Neutrophil (primary cell): ENCODE results near the gene TREML2.
"Not testable (repeated sequence)": the region's sequence is repeated elsewhere in the genome, so short reads cannot be mapped to it uniquely, and the experiment has no call there.

Experiments used
- H3K27ac ChIP-seq: fragments of 200-600 bp; sonication (generic); 2 replicates; pipeline ENCODE4 v1.5.1; 2016; ENCODE audit warnings: mild to moderate bottlenecking, moderate library complexity
- H3K27me3 ChIP-seq: fragments of 200-600 bp; sonication (generic); 2 replicates; pipeline ENCODE4 v1.6.0; 2016; ENCODE audit warnings: mild to moderate bottlenecking
- H3K36me3 ChIP-seq: fragments of 200-600 bp; sonication (generic); 2 replicates; pipeline ENCODE4 v1.5.1; 2017
- H3K4me1 ChIP-seq, 2 experiments: fragments of 200-600 bp in 1 of 2; sonication (generic) in 1 of 2; 1 replicate in 1 of 2; 2 replicates in 1 of 2; pipeline versions ENCODE4 v1.5.1 to v1.6.1; 2013 to 2016; ENCODE audit warnings: low read depth in 1 of 2, low read length in 1 of 2, mild to moderate bottlenecking in 1 of 2, moderate library complexity in 1 of 2; ENCODE audit not compliant: control insufficient read depth in 1 of 2, insufficient read depth in 1 of 2
- H3K4me3 ChIP-seq, 2 experiments: fragments of 200-600 bp in 1 of 2; sonication (generic) in 1 of 2; 1 replicate in 1 of 2; 2 replicates in 1 of 2; pipeline ENCODE4 v1.5.1; 2013 to 2016; ENCODE audit warnings: low read depth in 1 of 2, low read length in 1 of 2, mild to moderate bottlenecking in 1 of 2, moderate library complexity in 1 of 2
- H3K9me3 ChIP-seq: fragments of 200-600 bp; sonication (generic); 2 replicates; pipeline ENCODE4 v1.5.1; 2016
- CTCF ChIP-seq: fragments of 200-600 bp; sonication (generic); IDR thresholded peaks from 2 replicates; pipeline ENCODE4 v1.5.1; 2016; ENCODE audit warnings: antibody characterized with exemption

The TREML2 gene

GRCh38 chr6:41193884-41194283, 7.1 kb downstream of the TREML2 start:
- Histone ChIP-seq H3K27me3 (no peaks in the 10 kb centered on the region), H3K4me1 (peaks cover 52 to 63% of the 10 kb centered on the region in 2 experiments), H3K27ac (peak overlapping the region; percentile 99), H3K36me3 (peaks cover 84% of the 10 kb centered on the region), H3K9me3 (no peaks in the 10 kb centered on the region), H3K4me3 (no peak overlapping the region)
- no peak for TF ChIP-seq CTCF

DNA sequence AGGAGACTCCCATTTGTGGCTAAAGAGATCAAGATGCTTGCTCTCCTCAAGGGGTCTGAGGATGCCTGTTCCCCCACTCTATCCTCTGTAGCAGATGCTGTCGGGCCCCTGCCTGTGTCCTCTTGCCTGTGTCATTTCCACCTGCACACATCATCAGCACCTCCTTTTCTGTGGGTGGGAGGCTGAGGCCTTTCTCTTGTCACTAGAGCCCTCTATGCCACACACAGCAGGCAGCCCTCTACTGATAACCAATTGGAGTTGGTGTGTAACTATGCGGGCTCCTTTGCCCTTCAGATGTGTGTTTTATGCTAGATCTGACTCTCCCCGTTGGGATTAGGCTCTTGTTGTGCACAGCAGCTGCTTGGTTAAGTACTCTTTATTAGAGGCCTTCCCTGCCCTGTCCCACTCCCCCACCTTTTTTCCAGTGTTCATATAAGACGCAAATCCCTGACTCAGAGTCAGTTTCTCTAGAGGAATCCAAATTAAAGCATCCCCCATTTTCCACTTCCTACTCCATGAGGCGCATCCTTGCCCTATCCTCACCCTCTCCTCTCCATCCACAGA, 7.7 kb downstream of the TREML2 start:
- Histone ChIP-seq H3K27me3 (no peaks in the 10 kb centered on the region), H3K4me1 (peaks cover 52 to 63% of the 10 kb centered on the region in 2 experiments), H3K27ac (peak overlapping the region; percentile 99), H3K9me3 (no peaks in the 10 kb centered on the region), H3K4me3 (no peak overlapping the region), H3K36me3 (peaks cover 81% of the 10 kb centered on the region)
- TF ChIP-seq CTCF: no peak

DNA sequence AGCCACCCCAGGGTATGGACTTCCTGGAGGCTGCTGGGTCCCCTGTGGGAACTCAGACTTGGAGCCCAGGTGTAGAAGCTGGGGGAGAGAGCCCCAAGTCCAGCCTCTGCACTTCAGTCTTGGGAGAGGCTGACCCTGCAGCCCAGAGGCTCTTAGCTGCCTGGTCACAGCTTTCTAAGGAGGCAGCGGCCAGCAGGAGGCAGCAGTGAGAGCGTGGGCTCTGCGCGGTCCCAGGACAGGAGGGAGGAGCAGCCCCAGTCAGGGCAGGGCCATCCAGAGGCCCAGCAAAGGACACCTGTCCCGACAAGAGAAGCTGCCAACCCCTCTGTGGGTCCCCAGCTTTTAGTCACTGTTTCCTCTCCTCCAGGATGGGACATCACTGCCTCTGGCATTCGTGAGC, 9.4 kb downstream of the TREML2 start:
- Histone ChIP-seq H3K27me3 (no peaks in the 10 kb centered on the region), H3K4me1 (peaks cover 48 to 56% of the 10 kb centered on the region in 2 experiments), H3K4me3 (peak overlapping the region in 1 of 2 experiments; percentile 6), H3K9me3 (no peaks in the 10 kb centered on the region), H3K27ac (peak overlapping the region; percentile 99), H3K36me3 (peaks cover 64% of the 10 kb centered on the region)
- TF ChIP-seq CTCF: peak; percentile 63

GRCh38 chr6:41190791-41191190, 10.2 kb downstream of the TREML2 start:
- Histone ChIP-seq H3K27ac (peak overlapping the region; percentile 99), H3K4me3 (no peak overlapping the region), H3K4me1 (peaks cover 49 to 56% of the 10 kb centered on the region in 2 experiments), H3K36me3 (peaks cover 56% of the 10 kb centered on the region), H3K9me3 (no peaks in the 10 kb centered on the region), H3K27me3 (no peaks in the 10 kb centered on the region)
- TF ChIP-seq CTCF: peak; percentile 47

DNA sequence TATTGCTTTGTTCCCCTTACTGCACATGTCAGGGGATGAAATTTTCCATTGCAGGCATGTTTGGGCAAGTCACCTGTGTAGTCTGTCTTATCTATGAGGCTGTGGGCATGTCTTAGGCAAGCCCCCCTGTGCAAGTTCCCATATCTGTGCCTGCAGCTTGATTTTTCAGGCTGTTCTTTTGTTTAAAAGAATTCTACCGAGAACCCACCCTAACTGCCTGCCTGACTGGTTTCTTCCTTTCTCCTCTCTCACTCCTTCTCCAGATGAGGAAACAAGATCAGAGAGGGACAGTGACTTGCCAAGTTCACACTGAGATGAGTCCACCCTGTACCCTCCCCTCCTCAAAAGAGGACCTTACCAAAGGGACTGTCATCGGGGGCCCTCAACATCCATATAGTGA, 11.0 kb downstream of the TREML2 start:
- H3K4me1 ChIP-seq: peaks cover 50 to 58% of the 10 kb centered on the region in 2 experiments
- no peak overlapping the region for H3K4me3 ChIP-seq
- H3K9me3 ChIP-seq: no peaks in the 10 kb centered on the region
- peaks cover 48% of the 10 kb centered on the region for H3K36me3 ChIP-seq
- TF ChIP-seq CTCF: no peak
- H3K27ac ChIP-seq: peak overlapping the region; percentile 99
- no peaks in the 10 kb centered on the region for H3K27me3 ChIP-seq

- H3K9me3 ChIP-seq, H3K4me3 ChIP-seq, H3K27me3 ChIP-seq: not testable (repeated sequence)
- Histone ChIP-seq H3K4me1 (peaks cover 54 to 68% of the 10 kb centered on the region in 2 experiments), H3K27ac (peak overlapping the region; percentile 99), H3K36me3 (peaks cover 39% of the 10 kb centered on the region)
Observed at GRCh38 chr6:41189046-41189445, 11.9 kb downstream of the TREML2 start.
